Stimulated activated memory B cell treated with anti-CD40 and anti-IgM and Interleukin-4, amounts not matched to agents 10 μg/mL and 1 μg/mL and 100 μg/mL, for 72 hours (primary cell): ENCODE results near the gene MED9.
"Not testable (repeated sequence)": the region's sequence is repeated elsewhere in the genome, so short reads cannot be mapped to it uniquely, and the experiment has no call there.

ENCODE experiments used
- ATAC-seq: fragments of 150-1000 bp; cut with Tn5 transposase; 2 replicates; pipeline ENCODE4 v1.10.0; 2021
- H3K27ac Mint-ChIP-seq: one replicate; pipeline ENCODE4 v1.8.0; 2022; ENCODE audit warnings: mild to moderate bottlenecking, mixed read lengths
- H3K27me3 Mint-ChIP-seq: one replicate; pipeline ENCODE4 v1.8.0; 2022; ENCODE audit warnings: mixed read lengths
- H3K36me3 Mint-ChIP-seq: one replicate; pipeline ENCODE4 v1.8.0; 2022; ENCODE audit warnings: mixed read lengths
- H3K4me1 Mint-ChIP-seq: one replicate; pipeline ENCODE4 v1.8.0; 2022; ENCODE audit warnings: mixed read lengths
- H3K4me3 Mint-ChIP-seq: one replicate; pipeline ENCODE4 v1.8.0; 2022; ENCODE audit warnings: mild to moderate bottlenecking, moderate library complexity, mixed read lengths
- H3K9me3 Mint-ChIP-seq: one replicate; pipeline ENCODE4 v1.8.0; 2022; ENCODE audit warnings: mixed read lengths

The MED9 gene

GRCh38 chr17:17476865-17477467 lies at the start of gene MED9:
MED9 (plus strand) TSS chr17:17477000; CDS start chr17:17477042, 42 bp downstream.
- peak; percentile 96 for ATAC-seq
- Mint-ChIP-seq H3K4me3 (peak within 1 kb of the TSS; percentile 91), H3K27me3 (peaks cover 8% of the 10 kb centered on the region), H3K4me1 (peaks cover 34% of the 10 kb centered on the region), H3K9me3 (no peaks in the 10 kb centered on the region), H3K36me3 (no peaks in the 10 kb centered on the region), H3K27ac (peak within 1 kb of the TSS; percentile 91)

- Mint-ChIP-seq H3K4me1 (no peaks in the 10 kb centered on the region), H3K27ac (no peak overlapping the region), H3K27me3 (no peaks in the 10 kb centered on the region), H3K4me3 (no peak overlapping the region), H3K36me3 (no peaks in the 10 kb centered on the region), H3K9me3 (no peaks in the 10 kb centered on the region)
- ATAC-seq = no peak
These were observed 47.6 kb upstream of the MED9 start for GRCh38 chr17:17429222-17429621.

- not testable (repeated sequence) for H3K4me1 Mint-ChIP-seq, H3K27me3 Mint-ChIP-seq, ATAC-seq, H3K27ac Mint-ChIP-seq, H3K9me3 Mint-ChIP-seq, H3K36me3 Mint-ChIP-seq, H3K4me3 Mint-ChIP-seq
These were observed 45.9 kb upstream of the MED9 start for GRCh38 chr17:17430924-17431323.

GRCh38 chr17:17431605-17432004 lies 45.2 kb upstream of the MED9 start:
- H3K4me1 Mint-ChIP-seq = no peaks in the 10 kb centered on the region
- no peak overlapping the region for H3K27ac Mint-ChIP-seq
- H3K4me3 Mint-ChIP-seq = no peak overlapping the region
- ATAC-seq = no peak
- no peaks in the 10 kb centered on the region for H3K9me3 Mint-ChIP-seq
- H3K27me3 Mint-ChIP-seq = no peaks in the 10 kb centered on the region
- H3K36me3 Mint-ChIP-seq = no peaks in the 10 kb centered on the region

GRCh38 chr17:17433000-17433703 lies 43.6 kb upstream of the MED9 start:
- H3K27ac Mint-ChIP-seq = no peak overlapping the region
- ATAC-seq = no peak
- no peaks in the 10 kb centered on the region for H3K4me1 Mint-ChIP-seq
- H3K4me3 Mint-ChIP-seq = no peak overlapping the region
- no peaks in the 10 kb centered on the region for H3K9me3 Mint-ChIP-seq
- H3K36me3 Mint-ChIP-seq = no peaks in the 10 kb centered on the region
- H3K27me3 Mint-ChIP-seq = no peaks in the 10 kb centered on the region

- H3K4me3 Mint-ChIP-seq = no peak overlapping the region
- H3K27me3 Mint-ChIP-seq = no peaks in the 10 kb centered on the region
- ATAC-seq = no peak
- H3K27ac Mint-ChIP-seq = no peak overlapping the region
- H3K9me3 Mint-ChIP-seq = no peaks in the 10 kb centered on the region
- no peaks in the 10 kb centered on the region for H3K36me3 Mint-ChIP-seq
- no peaks in the 10 kb centered on the region for H3K4me1 Mint-ChIP-seq
These were observed 42.3 kb upstream of the MED9 start for GRCh38 chr17:17434477-17434876.

- H3K4me1 Mint-ChIP-seq = no peaks in the 10 kb centered on the region
- no peak for ATAC-seq
- no peaks in the 10 kb centered on the region for H3K36me3 Mint-ChIP-seq
- no peaks in the 10 kb centered on the region for H3K9me3 Mint-ChIP-seq
- no peaks in the 10 kb centered on the region for H3K27me3 Mint-ChIP-seq
- no peak overlapping the region for H3K4me3 Mint-ChIP-seq
- no peak overlapping the region for H3K27ac Mint-ChIP-seq
These were observed 41.5 kb upstream of the MED9 start for GRCh38 chr17:17435323-17435722.

GRCh38 chr17:17437461-17437860 lies 39.3 kb upstream of the MED9 start:
- no peaks in the 10 kb centered on the region for H3K27me3 Mint-ChIP-seq
- no peaks in the 10 kb centered on the region for H3K36me3 Mint-ChIP-seq
- ATAC-seq = no peak
- no peaks in the 10 kb centered on the region for H3K4me1 Mint-ChIP-seq
- H3K9me3 Mint-ChIP-seq = no peaks in the 10 kb centered on the region
- H3K4me3 Mint-ChIP-seq = no peak overlapping the region
- H3K27ac Mint-ChIP-seq = no peak overlapping the region

GRCh38 chr17:17437893-17438292 lies 38.9 kb upstream of the MED9 start:
- H3K4me1 Mint-ChIP-seq = no peaks in the 10 kb centered on the region
- no peaks in the 10 kb centered on the region for H3K9me3 Mint-ChIP-seq
- no peaks in the 10 kb centered on the region for H3K36me3 Mint-ChIP-seq
- no peak overlapping the region for H3K27ac Mint-ChIP-seq
- H3K4me3 Mint-ChIP-seq = no peak overlapping the region
- H3K27me3 Mint-ChIP-seq = no peaks in the 10 kb centered on the region
- no peak for ATAC-seq

GRCh38 chr17:17440010-17440843 lies 36.6 kb upstream of the MED9 start:
- Mint-ChIP-seq H3K27ac (no peak overlapping the region), H3K4me3 (no peak overlapping the region), H3K9me3 (no peaks in the 10 kb centered on the region), H3K27me3 (peaks cover 19% of the 10 kb centered on the region), H3K4me1 (no peaks in the 10 kb centered on the region), H3K36me3 (no peaks in the 10 kb centered on the region)
- ATAC-seq = no peak

GRCh38 chr17:17440938-17441675 lies 35.7 kb upstream of the MED9 start:
- H3K27ac Mint-ChIP-seq = no peak overlapping the region
- H3K36me3 Mint-ChIP-seq = no peaks in the 10 kb centered on the region
- ATAC-seq = no peak
- no peak overlapping the region for H3K4me3 Mint-ChIP-seq
- no peaks in the 10 kb centered on the region for H3K9me3 Mint-ChIP-seq
- H3K4me1 Mint-ChIP-seq = peaks cover 6% of the 10 kb centered on the region
- H3K27me3 Mint-ChIP-seq = peaks cover 28% of the 10 kb centered on the region

- Mint-ChIP-seq H3K27ac (no peak overlapping the region), H3K4me1 (peaks cover 7% of the 10 kb centered on the region), H3K4me3 (no peak overlapping the region), H3K27me3 (peaks cover 48% of the 10 kb centered on the region), H3K36me3 (peaks cover 6% of the 10 kb centered on the region), H3K9me3 (peaks cover 4% of the 10 kb centered on the region)
- ATAC-seq = no peak
These were observed 33.6 kb upstream of the MED9 start for GRCh38 chr17:17443173-17443572.

- ATAC-seq = no peak
- H3K27me3 Mint-ChIP-seq = peaks cover 65% of the 10 kb centered on the region
- peaks cover 4% of the 10 kb centered on the region for H3K9me3 Mint-ChIP-seq
- H3K36me3 Mint-ChIP-seq = peaks cover 6% of the 10 kb centered on the region
- H3K27ac Mint-ChIP-seq = no peak overlapping the region
- H3K4me1 Mint-ChIP-seq = peaks cover 7% of the 10 kb centered on the region
- no peak overlapping the region for H3K4me3 Mint-ChIP-seq
These were observed 31.4 kb upstream of the MED9 start for GRCh38 chr17:17445296-17445924.

GRCh38 chr17:17445925-17446665 lies 30.7 kb upstream of the MED9 start:
- no peak overlapping the region for H3K27ac Mint-ChIP-seq
- H3K4me1 Mint-ChIP-seq = peaks cover 7% of the 10 kb centered on the region
- H3K36me3 Mint-ChIP-seq = peaks cover 6% of the 10 kb centered on the region
- no peak overlapping the region for H3K4me3 Mint-ChIP-seq
- H3K9me3 Mint-ChIP-seq = peaks cover 4% of the 10 kb centered on the region
- ATAC-seq = no peak
- peaks cover 69% of the 10 kb centered on the region for H3K27me3 Mint-ChIP-seq
